Right cardiac atrium (tissue), 5 donors: Measurements from ENCODE around the gene GPHN. TPM values are rescaled to one million over a fixed set of nuclear protein-coding genes. Genes with fewer than 3 reads are reported as not detected.

Source experiments
- ATAC-seq, 2 donors: fragments of 200-7000 bp; cut with Tn5 transposase; one replicate each; pipeline versions ENCODE4 v1.8.0 to v1.9.1; 2020; ENCODE audit warnings: moderate library complexity in 2 of 2, mild to moderate bottlenecking in 1 of 2
- DNase-seq, 3 donors: peaks; one replicate each; pipeline ENCODE4 v3.0.0-alpha.2; 2020
- H3K27ac ChIP-seq: one replicate; pipeline ENCODE4 v1.5.1; 2013; ENCODE audit warnings: mild to moderate bottlenecking, low read length, control low read depth, moderate library complexity
- H3K27me3 ChIP-seq: one replicate; pipeline ENCODE4 v1.6.1; 2013; ENCODE audit not compliant: control insufficient read depth, insufficient read depth
- H3K4me1 ChIP-seq: one replicate; pipeline ENCODE4 v1.6.1; 2013; ENCODE audit warnings: low read length; ENCODE audit not compliant: control insufficient read depth, insufficient read depth
- H3K4me3 ChIP-seq: one replicate; pipeline ENCODE4 v1.5.1; 2013; ENCODE audit warnings: low read length, control low read depth
- H3K9me3 ChIP-seq: one replicate; pipeline ENCODE4 v1.6.1; 2013; ENCODE audit warnings: low read length; ENCODE audit not compliant: control insufficient read depth
- WGBS: extraction: QIAGEN DNeasy Blood & Tissue Kit; methylation state at CpG from one replicate; pipeline ENCODE4 v1.1.7; 2013; 5-methylcytosine and 5-hydroxymethylcytosine counted together
- intact Hi-C, 4 donors: fragments of 100-400 bp; cut with DNase I; formaldehyde crosslinking; loops; one replicate each; pipeline versions ENCODE4 v1.11.0 to v1.14.0; 2022 to 2023
- polyA plus RNA-seq: library from polyadenylated mRNA; stranded (reverse); fragments of 200-250 nt; gene quantifications from one replicate; pipeline ENCODE4 v1.2.3, GENCODE V29; 2013
- total RNA-seq, 4 donors: library from RNA; stranded (reverse); fragmentation: NEBNext Ultra II Directional; extraction: Animal tissue kit (Norgen Biotek cat#: 25700); gene quantifications; one replicate each; pipeline ENCODE4 v1.2.1, GENCODE V29; 2021
- donor health status: healthy with polysubstance abuse.
- donor health status: DM: no; HTN: yes; CAD: no.
- donor health status: DM: no; HTN: no; CAD: no.
- donor health status: DM: no; HTN: yes; CAD: no; lungs with severe emphysema.
- donor health status: DM: yes; HTN: yes; CAD: no.

Gene GPHN
- total and polyA plus RNA-seq, 5 donors = 16.0 to 25.4 (median 23.0) TPM

DNA sequence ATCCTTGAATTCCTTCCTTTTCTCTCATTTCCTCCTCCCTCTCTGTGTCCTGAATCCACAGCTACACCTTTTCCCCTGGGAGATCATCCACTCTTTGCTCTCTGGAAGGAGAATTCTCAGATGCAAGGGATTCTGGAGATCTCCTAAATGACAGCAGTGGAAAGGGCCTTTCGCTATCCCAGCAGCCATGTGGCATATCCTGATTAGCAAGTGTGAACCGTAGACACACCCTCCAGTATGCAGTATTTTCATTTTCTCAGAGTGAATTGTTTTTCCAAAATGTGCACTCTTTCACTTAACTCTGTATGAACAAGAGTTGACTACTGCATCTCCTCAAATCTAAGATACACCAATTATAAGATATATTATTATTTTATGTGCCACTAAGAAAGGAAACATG is 687.3 kb downstream of the GPHN start:
- intact Hi-C loops = no loop called here
- H3K4me1 ChIP-seq = peaks cover 2% of the 10 kb centered on the region
- DNase-seq (no peak), ATAC-seq (no peak)
- WGBS = 54% methylated on average over 2 of the region's 2 CpGs
- no peak overlapping the region for H3K4me3 ChIP-seq
- no peaks in the 10 kb centered on the region for H3K27me3 ChIP-seq
- H3K27ac ChIP-seq = no peak overlapping the region
- no peaks in the 10 kb centered on the region for H3K9me3 ChIP-seq

DNA sequence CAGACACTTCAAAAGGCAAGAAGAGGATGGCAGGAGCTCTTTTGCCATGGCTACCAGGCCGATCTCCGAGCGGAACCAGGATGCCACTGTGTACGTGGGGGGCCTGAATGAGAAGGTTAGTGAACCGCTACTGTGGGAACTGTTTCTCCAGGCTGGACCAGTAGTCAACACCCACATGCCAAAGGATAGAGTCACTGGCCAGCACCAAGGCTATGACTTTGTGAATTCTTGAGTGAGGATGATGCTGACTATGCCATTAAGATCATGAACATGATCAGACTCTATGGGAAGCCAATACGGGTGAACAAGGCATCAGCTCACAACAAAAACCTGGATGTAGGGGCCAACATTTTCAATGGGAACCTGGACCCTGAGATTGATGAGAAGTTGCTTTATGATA is 691.1 kb downstream of the GPHN start:
- DNase-seq (no peak), ATAC-seq (no peak)
- intact Hi-C loops = no loop called here
- no peak overlapping the region for H3K27ac ChIP-seq
- 96% methylated on average over 6 of the region's 6 CpGs for WGBS
- no peak overlapping the region for H3K4me3 ChIP-seq
- H3K9me3 ChIP-seq = no peaks in the 10 kb centered on the region
- H3K27me3 ChIP-seq = no peaks in the 10 kb centered on the region
- H3K4me1 ChIP-seq = peaks cover 2% of the 10 kb centered on the region

DNA sequence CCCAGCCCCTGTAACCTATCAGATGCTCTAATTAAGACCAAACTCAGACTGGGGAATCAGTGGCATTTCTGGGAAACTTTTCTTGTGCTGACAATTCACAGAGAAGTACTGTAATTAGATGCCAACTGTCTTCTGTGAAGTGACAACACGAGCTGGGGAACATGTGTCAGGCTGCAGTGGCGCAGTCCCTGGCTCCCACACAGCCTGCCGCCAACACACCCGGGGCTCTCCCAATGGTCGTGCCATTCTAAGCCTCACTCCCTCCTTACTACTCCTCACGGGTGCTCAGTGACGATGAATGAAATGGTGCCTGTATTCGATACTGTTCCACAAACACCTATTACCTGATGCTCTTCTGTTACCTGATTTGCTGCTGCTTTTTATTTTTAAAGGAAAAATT is 699.9 kb downstream of the GPHN start:
- intact Hi-C loops = no loop called here
- ATAC-seq (no peak), DNase-seq (no peak)
- 90% methylated on average over 8 of the region's 8 CpGs for WGBS
- no peaks in the 10 kb centered on the region for H3K27me3 ChIP-seq
- no peaks in the 10 kb centered on the region for H3K9me3 ChIP-seq
- H3K4me3 ChIP-seq = no peak overlapping the region
- no peak overlapping the region for H3K27ac ChIP-seq
- no peaks in the 10 kb centered on the region for H3K4me1 ChIP-seq

DNA sequence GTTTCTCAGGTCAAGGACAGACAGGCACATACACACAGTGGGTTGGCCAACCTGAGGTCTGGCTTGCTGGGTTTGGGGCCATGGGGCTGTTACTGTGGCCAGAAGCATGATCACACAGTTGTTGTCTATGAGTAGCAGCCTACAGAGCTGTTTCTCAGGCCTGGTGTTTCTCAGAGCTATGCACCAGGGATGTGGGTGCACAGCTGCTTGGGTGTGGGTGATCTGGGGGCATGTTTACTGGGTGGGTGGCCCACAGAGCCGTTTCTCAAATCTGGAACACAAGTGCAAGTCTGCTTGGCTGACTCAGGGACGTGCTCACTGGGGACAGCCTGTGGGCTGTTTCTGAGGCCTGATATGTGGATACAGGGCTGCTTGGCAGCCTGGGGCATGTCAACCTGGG is 710.2 kb downstream of the GPHN start:
- Histone ChIP-seq H3K4me3 (no peak overlapping the region), H3K9me3 (no peaks in the 10 kb centered on the region), H3K27me3 (no peaks in the 10 kb centered on the region), H3K27ac (no peak overlapping the region), H3K4me1 (no peaks in the 10 kb centered on the region)
- DNase-seq = no peak
- intact Hi-C loops = no loop called here
- WGBS = 59% methylated on average over 2 of the region's 2 CpGs
- ATAC-seq = no peak

DNA sequence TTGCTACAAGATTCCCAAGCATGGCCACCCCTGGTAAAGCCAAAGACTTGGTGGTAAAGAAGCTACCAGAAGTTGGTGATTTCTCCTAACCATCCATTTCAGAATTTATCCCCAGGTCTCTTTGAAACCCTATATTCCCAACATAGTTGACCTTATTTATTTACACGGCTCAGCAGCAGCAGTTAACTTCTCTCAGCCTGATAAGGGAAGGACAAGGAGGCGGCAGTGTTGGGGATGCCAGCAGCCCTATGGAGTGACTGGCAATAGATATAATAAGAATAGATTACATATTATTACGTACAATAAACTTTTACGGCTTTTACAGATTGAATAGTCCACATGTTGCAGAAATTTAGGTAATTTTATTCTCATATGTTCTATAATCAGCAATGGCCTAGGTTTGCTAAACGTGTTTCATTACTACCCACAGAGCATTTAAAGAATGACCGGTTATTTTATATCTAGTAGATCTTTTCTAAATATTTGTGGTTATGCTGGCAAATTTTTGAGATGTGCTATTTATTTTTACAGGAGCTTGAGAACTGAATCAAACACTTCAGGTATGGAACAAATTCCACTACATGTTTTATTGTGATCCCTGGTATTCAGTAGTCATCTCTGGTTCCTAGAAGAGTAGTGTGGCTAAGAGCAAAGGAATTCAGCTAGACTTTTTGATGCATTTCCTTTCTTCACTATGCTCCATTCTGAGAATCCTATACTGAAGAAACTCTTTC is 713.5 kb downstream of the GPHN start:
- Histone ChIP-seq H3K4me3 (no peak overlapping the region), H3K27me3 (no peaks in the 10 kb centered on the region), H3K27ac (no peak overlapping the region), H3K9me3 (no peaks in the 10 kb centered on the region), H3K4me1 (no peaks in the 10 kb centered on the region)
- ATAC-seq = no peak
- WGBS = 79% methylated on average over 6 of the region's 6 CpGs
- intact Hi-C loops = no loop called here
- no peak for DNase-seq

DNA sequence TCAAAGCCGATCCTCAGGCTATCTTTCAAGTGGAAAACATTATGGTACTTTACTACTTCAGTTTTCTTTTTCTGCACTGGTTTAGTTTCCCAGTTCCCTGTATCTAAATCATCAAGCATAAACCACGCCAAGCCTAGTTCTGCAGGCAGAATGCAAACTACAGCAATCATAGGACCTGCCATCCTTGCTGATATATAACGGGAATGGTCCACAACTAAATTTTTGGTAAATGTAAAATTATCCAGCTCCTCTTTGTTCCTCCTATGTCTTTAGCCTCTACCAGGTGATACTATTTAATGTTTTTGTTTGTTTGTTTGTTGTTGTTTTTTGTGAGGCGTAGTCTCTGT is 714.0 kb downstream of the GPHN start:
- no peak for ATAC-seq
- 94% methylated on average over 4 of the region's 4 CpGs for WGBS
- DNase-seq = no peak
- Histone ChIP-seq H3K27ac (no peak overlapping the region), H3K27me3 (no peaks in the 10 kb centered on the region), H3K9me3 (no peaks in the 10 kb centered on the region), H3K4me1 (no peaks in the 10 kb centered on the region), H3K4me3 (no peak overlapping the region)
- intact Hi-C loops = no loop called here

DNA sequence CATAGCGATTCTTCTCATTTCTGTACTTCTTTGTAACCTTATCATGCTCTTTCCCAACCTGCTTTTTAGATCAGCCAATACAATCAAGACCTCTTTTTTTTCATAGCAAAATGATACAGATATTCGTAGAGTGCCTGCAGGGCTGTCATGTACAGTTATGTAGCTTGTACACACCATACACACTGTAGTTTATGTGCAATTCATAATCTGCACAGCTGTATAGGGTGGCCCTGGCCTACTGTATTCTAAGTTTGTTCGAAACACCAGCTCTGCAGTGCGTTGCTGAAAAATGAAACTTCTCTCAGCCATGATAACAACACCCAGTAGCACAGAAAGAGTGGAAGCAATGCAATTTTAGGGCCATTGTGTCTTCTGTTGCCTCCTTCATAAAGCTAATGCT is 717.6 kb downstream of the GPHN start:
- WGBS = 81% methylated on average over 4 of the region's 4 CpGs
- DNase-seq (no peak), ATAC-seq (no peak)
- no peaks in the 10 kb centered on the region for H3K27me3 ChIP-seq
- H3K4me3 ChIP-seq = no peak overlapping the region
- no peak overlapping the region for H3K27ac ChIP-seq
- H3K9me3 ChIP-seq = no peaks in the 10 kb centered on the region
- H3K4me1 ChIP-seq = no peaks in the 10 kb centered on the region
- intact Hi-C loops = no loop called here

DNA sequence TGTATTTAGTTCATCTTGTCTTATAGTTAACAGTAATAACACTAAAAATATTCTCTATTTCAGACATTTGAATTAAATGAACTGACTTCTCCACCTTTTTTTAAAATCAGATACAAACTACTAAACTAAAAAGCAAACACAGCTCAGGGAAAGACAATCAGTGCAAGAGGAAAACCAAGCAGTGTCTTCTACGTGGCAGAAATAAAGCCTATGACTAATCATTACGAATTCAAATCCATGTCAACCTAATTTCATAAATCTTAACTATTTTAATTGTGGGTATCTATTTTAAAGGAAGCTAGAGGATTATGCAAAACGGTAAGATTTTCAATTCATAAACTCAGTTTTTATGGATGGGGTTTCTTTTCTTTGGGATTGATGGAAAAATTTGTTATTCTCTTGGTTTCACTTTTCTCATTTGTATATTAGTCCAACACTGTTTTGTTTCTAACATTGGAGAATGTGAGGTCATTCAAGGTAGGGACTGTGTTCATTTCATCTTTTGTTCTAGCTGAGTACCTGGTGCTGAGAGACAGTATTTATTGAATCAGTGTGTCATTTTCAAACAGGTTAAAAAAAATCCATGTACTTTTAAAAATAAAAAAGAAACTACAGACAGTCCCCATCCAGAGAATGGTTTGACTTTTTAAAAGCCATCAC is 720.5 kb downstream of the GPHN start:
- no peak overlapping the region for H3K4me3 ChIP-seq
- H3K9me3 ChIP-seq = no peaks in the 10 kb centered on the region
- H3K4me1 ChIP-seq = no peaks in the 10 kb centered on the region
- no peaks in the 10 kb centered on the region for H3K27me3 ChIP-seq
- no peak overlapping the region for H3K27ac ChIP-seq
- intact Hi-C loops = no loop called here
- 80% methylated on average over 3 of the region's 3 CpGs for WGBS
- ATAC-seq = no peak
- DNase-seq = no peak

Other genes with a start within 250 kb of the GPHN start
- gene CCDC196, start 21.8 kb upstream of the GPHN start, total RNA-seq = not detected
- not detected for gene CCDC196, start 21.8 kb upstream of the GPHN start, polyA plus RNA-seq